ENCODE measurements around the gene ZFHX3. TPM values are rescaled to one million over a fixed set of nuclear protein-coding genes. Genes with fewer than 3 reads are reported as not detected.

The ZFHX3 gene
- total and polyA plus RNA-seq, 9 of the 15 experiments (the other 6 are each of a cell fraction or from before 2014, with no cell fraction given): 0.01 to 0.23 (median 0.06) TPM; not detected in 4

- Histone ChIP-seq H3K79me2 (ENCODE audit: control insufficient read depth, insufficient read depth, low read length) (no peaks in the 10 kb centered on the region), H3K9ac (ENCODE audit: insufficient read depth in 1 of 2, low read depth in 2 of 2, low read length in 2 of 2) (no peak overlapping the region), H4K20me1 (replicated peaks; ENCODE audit: control insufficient read depth, insufficient read depth, low read length) (no peaks in the 10 kb centered on the region), H3K4me1 (replicated peaks in 1 of 2; ENCODE audit: control insufficient read depth in 2 of 2, insufficient read depth in 2 of 2, low read length in 2 of 2) (peaks cover 0 to 4% of the 10 kb centered on the region in 2 experiments; a peak in 1 of 5 replicates), H3K27me3 (ENCODE audit: control insufficient read depth in 2 of 2, insufficient read depth in 2 of 2, low read length in 2 of 2) (no peaks in the 10 kb centered on the region), H2AFZ (ENCODE audit: low read depth, low read length) (no peak overlapping the region), H3K36me3 (ENCODE audit: control insufficient read depth, insufficient read depth, low read length) (no peaks in the 10 kb centered on the region), H3K4me2 (ENCODE audit: insufficient read depth, low read length) (no peak overlapping the region), H3K9me1 (ENCODE audit: control insufficient read depth, insufficient read depth, low read length) (no peaks in the 10 kb centered on the region), H3K9me3 (replicated peaks; ENCODE audit: control insufficient read depth, insufficient read depth, low read depth, low read length) (no peaks in the 10 kb centered on the region), H3K4me3 (no peak overlapping the region), H3K27ac (ENCODE audit: extremely low read depth, low read depth, low read length) (no peak overlapping the region)
- DNase-seq (ENCODE audit: extremely low read depth in 1 of 4, low spot score in 3 of 4) (no peak), ATAC-seq (no peak), FAIRE-seq (no peak)
- intact Hi-C loops (cut with micrococcal nuclease): no loop called here
- POLR2A ChIA-PET: no interaction called here
- TF ChIP-seq ASH1L (IDR thresholded peaks at IDR 0.05; ENCODE audit: borderline replicate concordance, low read depth, partially characterized antibody) (no peak), MAFF (IDR thresholded peaks at IDR 0.05; ENCODE audit: low read length) (no peak), GTF2A2 (tag; IDR thresholded peaks at IDR 0.05) (no peak), GTF2B (IDR thresholded peaks at IDR 0.05; ENCODE audit: extremely low read depth, insufficient read length) (no peak), MTA3 (IDR thresholded peaks at IDR 0.05; ENCODE audit: borderline replicate concordance) (no peak), U2AF1 (optimal IDR thresholded peaks at IDR 0.05; ENCODE audit: low read depth, low read length) (no peak), CAMTA2 (CRISPR knock-in tag; conservative IDR thresholded peaks at IDR 0.05) (no peak), NCOA4 (IDR thresholded peaks at IDR 0.05; ENCODE audit: partially characterized antibody) (no peak), PTBP1 (IDR thresholded peaks at IDR 0.05; ENCODE audit: low read depth, low read length) (no peak), SRSF7 (optimal IDR thresholded peaks at IDR 0.05; ENCODE audit: low read depth, low read length) (no peak)
- 46% methylated on average over 2 of the region's 2 CpGs for WGBS (ENCODE audit: insufficient coverage, low coverage, missing lambda C conversion rate)
- CTCF ChIA-PET (ENCODE audit: low intra/inter-chr PET ratio): no interaction called here
- in situ Hi-C loops (cut with MboI): no loop called here
- no TSS peak for BruUV-seq (replicated peaks)
Observed at GRCh38 chr16:72785171-72785570, 262.8 kb downstream of the ZFHX3 start.

All from K562 (cell line).